DND-41 (cell line): ENCODE measurements around the gene ULBP3.

ENCODE experiments used
- CTCF ChIP-seq: IDR thresholded peaks from 2 replicates; pipeline ENCODE4 v1.5.1; 2012; ENCODE audit warnings: borderline replicate concordance, low read length, moderate library complexity, mild to moderate bottlenecking; ENCODE audit not compliant: poor library complexity, severe bottlenecking; ENCODE audit errors: extremely low read depth
- EZH2 ChIP-seq: IDR thresholded peaks from 3 replicates; pipeline ENCODE4 v1.6.1; 2012; ENCODE audit warnings: borderline replicate concordance, low read depth, mild to moderate bottlenecking, moderate library complexity, low read length, inconsistent platforms; ENCODE audit not compliant: severe bottlenecking

- no peak for TF ChIP-seq EZH2
- TF ChIP-seq CTCF: no peak
These were observed 25.2 kb downstream of the ULBP3 start for GRCh38 chr6:150043501-150044412.
